NB4 (cell line): ENCODE data around the gene GPR132.

Experiments used
- DNase-seq: peaks from one replicate; pipeline ENCODE4 v3.0.0; 2010; ENCODE audit warnings: low read depth
- H3K4me3 ChIP-seq: one replicate; pipeline ENCODE4 v1.5.1; 2011; ENCODE audit warnings: mild to moderate bottlenecking, low read depth, low read length, moderate library complexity
- MAX ChIP-seq: IDR thresholded peaks from 2 replicates; pipeline ENCODE4 v1.6.1; 2011; ENCODE audit warnings: low read depth, low read length
- MYC ChIP-seq: IDR thresholded peaks from 2 replicates; pipeline ENCODE4 v1.6.1; 2011; ENCODE audit warnings: low read depth, low read length
- POLR2A ChIP-seq: IDR thresholded peaks from 2 replicates; pipeline ENCODE4 v1.6.1; 2011; ENCODE audit warnings: mild to moderate bottlenecking; ENCODE audit not compliant: insufficient read length; ENCODE audit errors: extremely low read depth
- TF ChIP-seq, protein P1 (sequence below): IDR thresholded peaks from one replicate; pipeline ENCODE4 v1.5.1; 2012; ENCODE audit warnings: low read depth, low read length

The GPR132 gene

GRCh38 chr14:105005929-105006830 lies 59.0 kb downstream of the GPR132 start:
- DNase-seq, result no peak
- H3K4me3 ChIP-seq, result no peak overlapping the region
- TF ChIP-seq POLR2A (no peak), MAX (no peak), MYC (no peak)
- TF ChIP-seq, protein P1, sequence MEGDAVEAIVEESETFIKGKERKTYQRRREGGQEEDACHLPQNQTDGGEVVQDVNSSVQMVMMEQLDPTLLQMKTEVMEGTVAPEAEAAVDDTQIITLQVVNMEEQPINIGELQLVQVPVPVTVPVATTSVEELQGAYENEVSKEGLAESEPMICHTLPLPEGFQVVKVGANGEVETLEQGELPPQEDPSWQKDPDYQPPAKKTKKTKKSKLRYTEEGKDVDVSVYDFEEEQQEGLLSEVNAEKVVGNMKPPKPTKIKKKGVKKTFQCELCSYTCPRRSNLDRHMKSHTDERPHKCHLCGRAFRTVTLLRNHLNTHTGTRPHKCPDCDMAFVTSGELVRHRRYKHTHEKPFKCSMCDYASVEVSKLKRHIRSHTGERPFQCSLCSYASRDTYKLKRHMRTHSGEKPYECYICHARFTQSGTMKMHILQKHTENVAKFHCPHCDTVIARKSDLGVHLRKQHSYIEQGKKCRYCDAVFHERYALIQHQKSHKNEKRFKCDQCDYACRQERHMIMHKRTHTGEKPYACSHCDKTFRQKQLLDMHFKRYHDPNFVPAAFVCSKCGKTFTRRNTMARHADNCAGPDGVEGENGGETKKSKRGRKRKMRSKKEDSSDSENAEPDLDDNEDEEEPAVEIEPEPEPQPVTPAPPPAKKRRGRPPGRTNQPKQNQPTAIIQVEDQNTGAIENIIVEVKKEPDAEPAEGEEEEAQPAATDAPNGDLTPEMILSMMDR, result no peak

GRCh38 chr14:105005329-105005928 lies 59.8 kb downstream of the GPR132 start:
- TF ChIP-seq MAX (no peak), POLR2A (no peak), MYC (no peak)
- TF ChIP-seq, protein P1, result no peak
- H3K4me3 ChIP-seq, result no peak overlapping the region
- no peak for DNase-seq
